K562 (cell line): Measurements from ENCODE around the gene DNAJC6. TPM values are rescaled to one million over a fixed set of nuclear protein-coding genes. Genes with fewer than 3 reads are reported as not detected.
A peak's percentile ranks its signal among the peaks of the same experiment; 100 is the strongest.

Source experiments
- ATAC-seq: fragments of 200-7000 bp; cut with Tn5 transposase; 3 replicates; pipeline ENCODE4 v1.9.1; 2020; ENCODE audit warnings: moderate library complexity
- BruUV-seq: library from RNA; stranded (reverse); fragments of 400-500 nt; replicated peaks from 2 replicates; lab custom pipeline; 2021; lab: Mats Ljungman, UMichigan
- CTCF ChIA-PET: fragments of 300-600 bp; formaldehyde crosslinking; extraction: SDS; loops from one replicate; lab custom pipeline; 2021; ENCODE audit warnings: low intra/inter-chr PET ratio; lab: Yijun Ruan, JAX
- POLR2A ChIA-PET: fragments of 300-600, 350-650 bp; sonication (Branson Sonifier 250); formaldehyde crosslinking; extraction: SDS; loops from one replicate; lab custom pipeline; 2021; ENCODE audit warnings: antibody characterized with exemption, inconsistent platforms; lab: Yijun Ruan, JAX
- DNase-seq, 4 experiments: peaks; one replicate each; pipeline versions ENCODE4 v3.0.0 to v3.0.0-alpha.2; 2011 to 2018; ENCODE audit warnings: low spot score in 3 of 4, mixed read lengths in 3 of 4; ENCODE audit errors: extremely low read depth in 1 of 4
- FAIRE-seq: peaks from 2 replicates; lab custom pipeline; 2011; peaks lifted over from hg19 to GRCh38; lab: Jason Lieb, UNC
- H2AFZ ChIP-seq: 2 replicates; pipeline ENCODE4 v1.6.0; 2011; ENCODE audit warnings: low read depth, low read length, control low read depth, inconsistent platforms
- H3K27ac ChIP-seq: fragments of 200-600 bp; 3 replicates; pipeline ENCODE4 v1.8.0; 2011; ENCODE audit warnings: low read depth, mild to moderate bottlenecking, control low read depth, inconsistent platforms, low read length, moderate library complexity, mixed read lengths; ENCODE audit errors: extremely low read depth
- H3K27me3 ChIP-seq, 2 experiments: fragments of 300-600 bp in 1 of 2; 2 replicates in 1 of 2; 3 replicates in 1 of 2; pipeline versions ENCODE4 v1.6.0 to v1.8.0; 2011; ENCODE audit warnings: inconsistent platforms in 2 of 2, low read length in 2 of 2, mild to moderate bottlenecking in 1 of 2, mixed read lengths in 1 of 2, moderate library complexity in 1 of 2; ENCODE audit not compliant: control insufficient read depth in 2 of 2, insufficient read depth in 2 of 2
- H3K36me3 ChIP-seq: fragments of 300-600 bp; 3 replicates; pipeline ENCODE4 v1.8.0; 2011; ENCODE audit warnings: mild to moderate bottlenecking, low read length, inconsistent platforms; ENCODE audit not compliant: control insufficient read depth, insufficient read depth
- H3K4me1 ChIP-seq, 2 experiments: fragments of 200-600 bp in 1 of 2; replicated peaks in 1 of 2; 2 replicates in 1 of 2; 3 replicates in 1 of 2; pipeline versions ENCODE4 v1.5.1 to v1.8.0; 2011; ENCODE audit warnings: inconsistent platforms in 2 of 2, low read length in 2 of 2, mild to moderate bottlenecking in 1 of 2, mixed read lengths in 1 of 2, moderate library complexity in 1 of 2; ENCODE audit not compliant: control insufficient read depth in 2 of 2, insufficient read depth in 2 of 2
- H3K4me2 ChIP-seq: 2 replicates; pipeline ENCODE4 v1.6.1; 2011; ENCODE audit warnings: low read length, control low read depth, inconsistent platforms, mixed read lengths; ENCODE audit not compliant: insufficient read depth
- H3K4me3 ChIP-seq: fragments of 200-600 bp; sonication (generic), shearing (Covaris generic); 2 replicates; pipeline ENCODE4 v1.5.1; 2016; ENCODE audit warnings: control low read depth, inconsistent platforms
- H3K79me2 ChIP-seq: fragments of 200-600 bp; 3 replicates; pipeline ENCODE4 v1.8.0; 2011; ENCODE audit warnings: low read length, inconsistent platforms; ENCODE audit not compliant: control insufficient read depth, insufficient read depth
- H3K9ac ChIP-seq, 2 experiments: 2 replicates each; pipeline versions ENCODE4 v1.6.0 to v1.6.1; 2011; ENCODE audit warnings: low read depth in 2 of 2, low read length in 2 of 2, control low read depth in 1 of 2, inconsistent platforms in 1 of 2, mild to moderate bottlenecking in 1 of 2, mixed read lengths in 1 of 2; ENCODE audit not compliant: insufficient read depth in 1 of 2
- H3K9me1 ChIP-seq: one replicate; pipeline ENCODE4 v1.6.0; 2011; ENCODE audit warnings: inconsistent platforms, mild to moderate bottlenecking, low read length, moderate library complexity; ENCODE audit not compliant: control insufficient read depth, insufficient read depth
- H3K9me3 ChIP-seq: replicated peaks from 2 replicates; pipeline ENCODE4 v1.5.1; 2011; ENCODE audit warnings: low read depth, low read length, inconsistent platforms; ENCODE audit not compliant: control insufficient read depth, insufficient read depth
- H4K20me1 ChIP-seq: replicated peaks from 2 replicates; pipeline ENCODE4 v1.6.1; 2011; ENCODE audit warnings: low read length, inconsistent platforms, mixed read lengths; ENCODE audit not compliant: control insufficient read depth, insufficient read depth
- BRCA1 ChIP-seq, 2 experiments: fragments of 450-650 bp in 1 of 2; sonication (generic) in 1 of 2; formaldehyde crosslinking in 1 of 2; IDR thresholded peaks; 2 replicates each; pipeline versions ENCODE4 v1.5.0 to v1.6.1; 2017 to 2020; ENCODE audit warnings: mild to moderate bottlenecking in 1 of 2, missing genetic modification reagents in 1 of 2
- CCAR2 ChIP-seq: fragments of 200-400 bp; formaldehyde crosslinking; IDR thresholded peaks from 2 replicates; pipeline ENCODE4 v1.6.1; 2017; ENCODE audit warnings: mild to moderate bottlenecking, low read depth, low read length
- CREM ChIP-seq: IDR thresholded peaks from 2 replicates; pipeline ENCODE4 v1.6.1; 2014; ENCODE audit warnings: antibody characterized with exemption, low read depth
- HOXB6 ChIP-seq: fragments of 250-450 bp; sonication (Bioruptor Pico); IDR thresholded peaks from 2 replicates; pipeline ENCODE4 v1.5.1; 2022; ENCODE audit warnings: mild to moderate bottlenecking, borderline replicate concordance
- MAFK ChIP-seq: IDR thresholded peaks from 2 replicates; pipeline ENCODE4 v1.6.1; 2011; ENCODE audit warnings: low read length, improper control_type of control experiment
- MXI1 ChIP-seq: IDR thresholded peaks from 2 replicates; pipeline ENCODE4 v1.6.1; 2011; ENCODE audit warnings: low read depth, mild to moderate bottlenecking, improper control_type of control experiment, low read length
- NFE2L1 ChIP-seq: fragments of 450-650 bp; IDR thresholded peaks from 2 replicates; pipeline ENCODE4 v1.6.1; 2016; ENCODE audit warnings: missing genetic modification characterization, low read depth, mild to moderate bottlenecking, missing compliant biosample characterization, moderate library complexity, borderline replicate concordance
- PCBP2 ChIP-seq: fragments of 200-400 bp; formaldehyde crosslinking; IDR thresholded peaks from 2 replicates; pipeline ENCODE4 v1.6.1; 2018; ENCODE audit warnings: low read length, low read depth, mild to moderate bottlenecking, moderate library complexity; ENCODE audit not compliant: poor library complexity, severe bottlenecking
- PPARD ChIP-seq: fragments of 250-450 bp; sonication (Bioruptor Pico); IDR thresholded peaks from 2 replicates; pipeline ENCODE4 v1.8.0; 2022; ENCODE audit warnings: inconsistent platforms, mild to moderate bottlenecking, moderate library complexity
- PYGO2 ChIP-seq: fragments of 450-650 bp; IDR thresholded peaks from 2 replicates; pipeline ENCODE4 v1.6.1; 2016; ENCODE audit warnings: mild to moderate bottlenecking, missing genetic modification characterization, moderate library complexity, missing compliant biosample characterization
- RB1 ChIP-seq: fragments of 450-650 bp; IDR thresholded peaks from 2 replicates; pipeline ENCODE4 v1.6.1; 2017; ENCODE audit warnings: low read depth, mild to moderate bottlenecking
- RBM15 ChIP-seq: fragments of 200-400 bp; formaldehyde crosslinking; IDR thresholded peaks from 2 replicates; pipeline ENCODE4 v1.6.1; 2018; ENCODE audit warnings: mild to moderate bottlenecking, low read length, moderate library complexity; ENCODE audit not compliant: insufficient read depth
- RFX1 ChIP-seq: fragments of 450-650 bp; IDR thresholded peaks from 2 replicates; pipeline ENCODE4 v1.6.1; 2016; ENCODE audit warnings: mild to moderate bottlenecking, moderate library complexity
- SMARCE1 ChIP-seq: fragments of 450-650 bp; IDR thresholded peaks from 2 replicates; pipeline ENCODE4 v1.7.1; 2016; ENCODE audit warnings: mild to moderate bottlenecking
- TAF9B ChIP-seq: fragments of 450-650 bp; IDR thresholded peaks from 2 replicates; pipeline ENCODE4 v1.6.1; 2018; ENCODE audit warnings: mild to moderate bottlenecking; ENCODE audit not compliant: partially characterized antibody
- XRCC5 ChIP-seq: fragments of 200-400 bp; formaldehyde crosslinking; IDR thresholded peaks from 2 replicates; pipeline ENCODE4 v1.6.1; 2017; ENCODE audit warnings: low read depth, mild to moderate bottlenecking, low read length
- ZNF134 ChIP-seq: fragments of 250-450 bp; sonication (Bioruptor Pico); conservative IDR thresholded peaks from 2 replicates; pipeline ENCODE4 v1.4.0; 2020
- ZNF184 ChIP-seq: sonication (generic); formaldehyde crosslinking; IDR thresholded peaks from 2 replicates; pipeline ENCODE4 v1.5.0; 2020; ENCODE audit warnings: missing genetic modification reagents
- WGBS: fragments of 100-300 bp; shearing (Covaris generic); methylation state at CpG from one replicate; pipeline ENCODE4 v1.1.6; 2016; ENCODE audit warnings: low coverage, mixed read lengths; ENCODE audit not compliant: insufficient coverage; ENCODE audit errors: missing lambda C conversion rate; 5-methylcytosine and 5-hydroxymethylcytosine counted together
- in situ Hi-C: fragments of 300-500 bp; cut with MboI; formaldehyde crosslinking; loops from 4 replicates; pipeline ENCODE4 v1.15.0; 2018; ENCODE audit warnings: inconsistent platforms, mixed read lengths
- intact Hi-C: fragments of 100-400 bp; cut with micrococcal nuclease; formaldehyde crosslinking; loops from 2 replicates; pipeline ENCODE4 v1.14.2; 2022
- polyA plus RNA-seq, 8 experiments: library from polyadenylated mRNA; depleted of rRNA in 4 of 8; stranded (reverse) in 5 of 8; unstranded in 3 of 8; fragments of >200 nt; fragmentation: Nextera tagmentation in 2 of 8; fragmentation: Illumina TruSeq in 1 of 8; extraction: Ambion mirVana in 2 of 8; extraction: Trizol in 1 of 8; gene quantifications; 2 replicates each; pipeline versions ENCODE4 v1.2.1 to v1.2.3, GENCODE V29; 2011 to 2014; ENCODE audit warnings: inconsistent platforms in 1 of 8, missing spikeins in 1 of 8
- total RNA-seq, 7 experiments: library from RNA; depleted of rRNA in 6 of 7; stranded (reverse); fragments of >200 nt in 6 of 7; fragmentation: Illumina TruSeq in 2 of 7; extraction: Trizol in 2 of 7; gene quantifications; 2 replicates each; pipeline versions ENCODE4 v1.2.1 to v1.2.3, GENCODE V29; 2011 to 2021; ENCODE audit warnings: low replicate concordance in 1 of 7
- TF ChIP-seq, protein P1 (sequence below): fragments of 450-650 bp; IDR thresholded peaks from 2 replicates; pipeline ENCODE4 v1.6.1; 2017; ENCODE audit warnings: antibody characterized with exemption, mild to moderate bottlenecking

The DNAJC6 gene
- total and polyA plus RNA-seq, 9 of the 15 experiments (the other 6 are each of a cell fraction or from before 2014, with no cell fraction given): 6.7 to 78.7 (median 28.0) TPM

GRCh38 chr1:65267683-65268082 lies 41.7 kb upstream of the DNAJC6 start (continued):
- TF ChIP-seq CREM (0 out of 2 replicates have a peak, but pooled peaks have one; percentile 4), RBM15 (no peak), XRCC5 (no peak), RFX1 (peak; percentile 88)
- TF ChIP-seq, all 486 proteins: peak for 19

DNA sequence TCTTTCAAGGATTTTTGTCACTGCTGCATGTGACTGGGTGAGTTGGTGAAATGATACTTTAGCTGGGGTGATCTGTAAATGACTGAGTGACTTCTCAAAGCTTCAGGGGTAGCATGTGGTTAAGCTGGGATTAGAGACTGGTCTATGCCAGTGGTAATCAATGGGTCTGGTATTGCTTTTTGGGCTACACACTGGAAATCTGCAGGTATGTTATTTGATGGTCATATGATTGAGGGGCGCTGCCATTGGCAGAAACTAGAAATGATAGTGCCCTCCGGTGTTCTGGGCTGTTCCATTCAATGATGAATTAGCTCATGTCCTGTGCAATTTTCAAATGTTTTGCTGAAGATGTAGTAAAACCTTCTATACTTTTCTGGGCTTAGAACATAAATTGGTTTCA lies 39.7 kb upstream of the DNAJC6 start:
- no peak overlapping the region for H3K4me3 ChIP-seq
- TF ChIP-seq PPARD (no peak), HOXB6 (no peak), ZNF184 (CRISPR knock-in tag) (no peak), PYGO2 (tag) (no peak), CCAR2 (no peak), RB1 (no peak), BRCA1 (IDR thresholded peaks at IDR 0.05) (no peak), BRCA1 (CRISPR knock-in tag; IDR thresholded peaks at IDR 0.05) (no peak), PCBP2 (no peak), NFE2L1 (tag) (no peak), TAF9B (no peak), SMARCE1 (no peak), MAFK (no peak), ZNF134 (CRISPR knock-in tag) (no peak), MXI1 (no peak)
- TF ChIP-seq, protein P1, sequence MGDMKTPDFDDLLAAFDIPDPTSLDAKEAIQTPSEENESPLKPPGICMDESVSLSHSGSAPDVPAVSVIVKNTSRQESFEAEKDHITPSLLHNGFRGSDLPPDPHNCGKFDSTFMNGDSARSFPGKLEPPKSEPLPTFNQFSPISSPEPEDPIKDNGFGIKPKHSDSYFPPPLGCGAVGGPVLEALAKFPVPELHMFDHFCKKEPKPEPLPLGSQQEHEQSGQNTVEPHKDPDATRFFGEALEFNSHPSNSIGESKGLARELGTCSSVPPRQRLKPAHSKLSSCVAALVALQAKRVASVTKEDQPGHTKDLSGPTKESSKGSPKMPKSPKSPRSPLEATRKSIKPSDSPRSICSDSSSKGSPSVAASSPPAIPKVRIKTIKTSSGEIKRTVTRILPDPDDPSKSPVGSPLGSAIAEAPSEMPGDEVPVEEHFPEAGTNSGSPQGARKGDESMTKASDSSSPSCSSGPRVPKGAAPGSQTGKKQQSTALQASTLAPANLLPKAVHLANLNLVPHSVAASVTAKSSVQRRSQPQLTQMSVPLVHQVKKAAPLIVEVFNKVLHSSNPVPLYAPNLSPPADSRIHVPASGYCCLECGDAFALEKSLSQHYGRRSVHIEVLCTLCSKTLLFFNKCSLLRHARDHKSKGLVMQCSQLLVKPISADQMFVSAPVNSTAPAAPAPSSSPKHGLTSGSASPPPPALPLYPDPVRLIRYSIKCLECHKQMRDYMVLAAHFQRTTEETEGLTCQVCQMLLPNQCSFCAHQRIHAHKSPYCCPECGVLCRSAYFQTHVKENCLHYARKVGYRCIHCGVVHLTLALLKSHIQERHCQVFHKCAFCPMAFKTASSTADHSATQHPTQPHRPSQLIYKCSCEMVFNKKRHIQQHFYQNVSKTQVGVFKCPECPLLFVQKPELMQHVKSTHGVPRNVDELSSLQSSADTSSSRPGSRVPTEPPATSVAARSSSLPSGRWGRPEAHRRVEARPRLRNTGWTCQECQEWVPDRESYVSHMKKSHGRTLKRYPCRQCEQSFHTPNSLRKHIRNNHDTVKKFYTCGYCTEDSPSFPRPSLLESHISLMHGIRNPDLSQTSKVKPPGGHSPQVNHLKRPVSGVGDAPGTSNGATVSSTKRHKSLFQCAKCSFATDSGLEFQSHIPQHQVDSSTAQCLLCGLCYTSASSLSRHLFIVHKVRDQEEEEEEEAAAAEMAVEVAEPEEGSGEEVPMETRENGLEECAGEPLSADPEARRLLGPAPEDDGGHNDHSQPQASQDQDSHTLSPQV: no peak

More for the DNA sequence above, 39.7 kb upstream of the DNAJC6 start:
- Histone ChIP-seq H3K9me3 (no peaks in the 10 kb centered on the region), H3K27me3 (no peaks in the 10 kb centered on the region), H3K79me2 (peaks cover 97% of the 10 kb centered on the region), H4K20me1 (no peaks in the 10 kb centered on the region), H3K4me1 (peaks cover 11 to 15% of the 10 kb centered on the region in 2 experiments; a peak in 4 of 5 replicates), H3K27ac (0 out of 3 replicates have a peak overlapping the region, but pooled peaks have one; percentile 20), H3K9ac (no peak overlapping the region), H3K4me2 (no peak overlapping the region), H3K9me1 (no peaks in the 10 kb centered on the region), H2AFZ (no peak overlapping the region), H3K36me3 (peaks cover 20% of the 10 kb centered on the region)
- FAIRE-seq (no peak), ATAC-seq (peak; percentile 8; the same call in 2 of the 3 replicates), DNase-seq (no peak)
- 95% methylated on average over 2 of the region's 2 CpGs for WGBS
- ChIA-PET POLR2A (interaction anchor here (0.9 to 1.4 kb wide), 2 partner anchors 15 to 22 kb away, joined by 3 to 4 read pairs; no protein-coding TSS in a partner anchor), CTCF (no interaction called here)
- intact Hi-C loops: no loop called here
- no TSS peak for BruUV-seq
- in situ Hi-C loops: no loop called here
